HEK293T (cell line): ENCODE measurements around the gene CADPS.

Source experiments
- ELF4 ChIP-seq: fragments of 450-650 bp; IDR thresholded peaks from 2 replicates; pipeline ENCODE4 v1.6.1; 2017; ENCODE audit warnings: antibody characterized with exemption
- FOXK2 ChIP-seq: fragments of 450-650 bp; IDR thresholded peaks from 2 replicates; pipeline ENCODE4 v1.6.1; 2016; ENCODE audit warnings: mild to moderate bottlenecking
- FOXM1 ChIP-seq: fragments of 450-650 bp; IDR thresholded peaks from 2 replicates; pipeline ENCODE4 v1.6.1; 2017; ENCODE audit warnings: mild to moderate bottlenecking, borderline replicate concordance
- SP1 ChIP-seq: fragments of 450-650 bp; IDR thresholded peaks from 2 replicates; pipeline ENCODE4 v1.6.1; 2017
- SUZ12 ChIP-seq: fragments of 450-650 bp; IDR thresholded peaks from 2 replicates; pipeline ENCODE4 v1.6.1; 2016; ENCODE audit warnings: mild to moderate bottlenecking

DNA sequence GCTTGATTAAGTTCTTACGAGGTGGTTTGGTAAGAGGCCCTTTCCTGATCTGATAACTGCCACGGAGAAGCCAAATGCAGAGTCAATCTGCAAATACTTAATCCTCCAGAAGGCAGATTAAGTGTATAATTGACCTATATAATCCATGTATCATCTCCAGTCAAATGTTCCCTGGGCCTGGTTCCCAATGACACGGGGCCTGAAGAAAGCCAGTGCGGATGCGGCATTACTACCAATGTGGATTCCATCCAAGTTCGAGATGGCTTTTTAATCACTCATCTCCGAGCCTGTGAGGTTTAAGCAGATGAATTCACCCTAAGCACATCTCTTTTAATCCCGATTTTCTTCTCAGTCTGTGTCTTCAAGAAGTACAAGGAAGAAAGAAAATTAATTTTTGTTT lies 441.8 kb downstream of the CADPS start:
- no peak for TF ChIP-seq SP1
- TF ChIP-seq FOXK2, result no peak
- no peak for TF ChIP-seq FOXM1
- no peak for TF ChIP-seq SUZ12
- no peak for TF ChIP-seq ELF4
